Astrocyte (in vitro differentiated cells and primary cell): ENCODE results near the gene CROCC. TPM values are rescaled to one million over a fixed set of nuclear protein-coding genes. Genes with fewer than 3 reads are reported as not detected.
A peak's percentile ranks its signal among the peaks of the same experiment; 100 is the strongest.

Experiments used
- DNase-seq: peaks from one replicate; pipeline ENCODE4 v3.0.0-alpha.2; 2010; ENCODE audit warnings: low read depth
- FAIRE-seq: peaks from 2 replicates; lab custom pipeline; 2011; peaks lifted over from hg19 to GRCh38; lab: Jason Lieb, UNC
- H2AFZ ChIP-seq: 2 replicates; pipeline ENCODE4 v1.6.0; 2012; ENCODE audit warnings: low read depth, low read length, inconsistent platforms
- H3K27ac ChIP-seq: 2 replicates; pipeline ENCODE4 v1.5.1; 2011; ENCODE audit warnings: low read depth, low read length, inconsistent platforms
- H3K27me3 ChIP-seq: 2 replicates; pipeline ENCODE4 v1.6.0; 2011; ENCODE audit warnings: low read length, inconsistent platforms; ENCODE audit not compliant: insufficient read depth
- H3K36me3 ChIP-seq: 2 replicates; pipeline ENCODE4 v1.5.1; 2011; ENCODE audit warnings: low read length, inconsistent platforms; ENCODE audit not compliant: insufficient read depth
- H3K4me1 ChIP-seq: 2 replicates; pipeline ENCODE4 v1.5.1; 2011; ENCODE audit warnings: low read length, inconsistent platforms; ENCODE audit not compliant: insufficient read depth
- H3K4me2 ChIP-seq: 2 replicates; pipeline ENCODE4 v1.6.0; 2012; ENCODE audit warnings: low read length, inconsistent platforms
- H3K4me3 ChIP-seq: 2 replicates; pipeline ENCODE4 v1.5.1; 2011; ENCODE audit warnings: low read depth, mild to moderate bottlenecking, low read length, inconsistent platforms; ENCODE audit not compliant: insufficient read depth
- H3K79me2 ChIP-seq: 2 replicates; pipeline ENCODE4 v1.6.0; 2012; ENCODE audit warnings: mild to moderate bottlenecking, low read length, inconsistent platforms; ENCODE audit not compliant: insufficient read depth
- H3K9ac ChIP-seq: 2 replicates; pipeline ENCODE4 v1.6.0; 2012; ENCODE audit warnings: mild to moderate bottlenecking, low read length, inconsistent platforms
- H3K9me3 ChIP-seq: 2 replicates; pipeline ENCODE4 v1.5.1; 2012; ENCODE audit warnings: low read depth, mild to moderate bottlenecking, low read length, inconsistent platforms; ENCODE audit not compliant: insufficient read depth
- H4K20me1 ChIP-seq: 2 replicates; pipeline ENCODE4 v1.6.0; 2012; ENCODE audit warnings: low read length, inconsistent platforms; ENCODE audit not compliant: insufficient read depth
- H3K27ac Mint-ChIP-seq: one replicate; pipeline ENCODE4 v1.8.0; 2021; ENCODE audit warnings: mild to moderate bottlenecking, mixed read lengths; ENCODE audit not compliant: unreplicated experiment
- H3K27me3 Mint-ChIP-seq: one replicate; pipeline ENCODE4 v1.8.0; 2021; ENCODE audit warnings: low read depth, mixed read lengths; ENCODE audit not compliant: unreplicated experiment
- H3K36me3 Mint-ChIP-seq: one replicate; pipeline ENCODE4 v1.8.0; 2021; ENCODE audit warnings: low read depth, mixed read lengths; ENCODE audit not compliant: unreplicated experiment
- H3K4me1 Mint-ChIP-seq: one replicate; pipeline ENCODE4 v1.8.0; 2021; ENCODE audit warnings: low read depth, mixed read lengths; ENCODE audit not compliant: unreplicated experiment
- H3K4me3 Mint-ChIP-seq: one replicate; pipeline ENCODE4 v1.8.0; 2021; ENCODE audit warnings: mild to moderate bottlenecking, moderate library complexity, mixed read lengths; ENCODE audit not compliant: unreplicated experiment
- H3K9me3 Mint-ChIP-seq: one replicate; pipeline ENCODE4 v1.8.0; 2021; ENCODE audit warnings: mild to moderate bottlenecking, mixed read lengths; ENCODE audit not compliant: unreplicated experiment
- EZH2 ChIP-seq: IDR thresholded peaks from 2 replicates; pipeline ENCODE4 v1.6.1; 2012; ENCODE audit warnings: mild to moderate bottlenecking, low read length, inconsistent platforms; ENCODE audit not compliant: insufficient read depth
- total RNA-seq: library from RNA; stranded (reverse); gene quantifications from 2 replicates; pipeline ENCODE4 v1.2.1, GENCODE V29; 2021
- TF ChIP-seq, protein P1 (sequence below): IDR thresholded peaks from 2 replicates; pipeline ENCODE4 v1.5.1; 2011; ENCODE audit warnings: low read depth, mild to moderate bottlenecking, inconsistent platforms, low read length, moderate library complexity; ENCODE audit not compliant: insufficient read depth

The CROCC gene
- total RNA-seq, 1 donor from 2014 or later = 12.1 TPM

- H3K4me3 ChIP-seq = no peak overlapping the region
- H3K4me1 ChIP-seq = no peaks in the 10 kb centered on the region
- peaks cover 2% of the 10 kb centered on the region for H3K4me1 Mint-ChIP-seq
- H3K9me3 Mint-ChIP-seq = no peaks in the 10 kb centered on the region
- no peaks in the 10 kb centered on the region for H3K27me3 Mint-ChIP-seq
- no peak for FAIRE-seq
- H3K27me3 ChIP-seq = no peaks in the 10 kb centered on the region
- no peaks in the 10 kb centered on the region for H3K36me3 ChIP-seq
- H3K27ac ChIP-seq = no peak overlapping the region
- H3K79me2 ChIP-seq = no peaks in the 10 kb centered on the region
- no peak overlapping the region for H3K9ac ChIP-seq
- no peak overlapping the region for H3K4me3 Mint-ChIP-seq
- no peaks in the 10 kb centered on the region for H3K9me3 ChIP-seq
- no peak for DNase-seq
- peak overlapping the region; percentile 47 for H3K27ac Mint-ChIP-seq
- no peaks in the 10 kb centered on the region for H4K20me1 ChIP-seq
- no peak overlapping the region for H2AFZ ChIP-seq
- no peak for TF ChIP-seq EZH2
- TF ChIP-seq, protein P1, sequence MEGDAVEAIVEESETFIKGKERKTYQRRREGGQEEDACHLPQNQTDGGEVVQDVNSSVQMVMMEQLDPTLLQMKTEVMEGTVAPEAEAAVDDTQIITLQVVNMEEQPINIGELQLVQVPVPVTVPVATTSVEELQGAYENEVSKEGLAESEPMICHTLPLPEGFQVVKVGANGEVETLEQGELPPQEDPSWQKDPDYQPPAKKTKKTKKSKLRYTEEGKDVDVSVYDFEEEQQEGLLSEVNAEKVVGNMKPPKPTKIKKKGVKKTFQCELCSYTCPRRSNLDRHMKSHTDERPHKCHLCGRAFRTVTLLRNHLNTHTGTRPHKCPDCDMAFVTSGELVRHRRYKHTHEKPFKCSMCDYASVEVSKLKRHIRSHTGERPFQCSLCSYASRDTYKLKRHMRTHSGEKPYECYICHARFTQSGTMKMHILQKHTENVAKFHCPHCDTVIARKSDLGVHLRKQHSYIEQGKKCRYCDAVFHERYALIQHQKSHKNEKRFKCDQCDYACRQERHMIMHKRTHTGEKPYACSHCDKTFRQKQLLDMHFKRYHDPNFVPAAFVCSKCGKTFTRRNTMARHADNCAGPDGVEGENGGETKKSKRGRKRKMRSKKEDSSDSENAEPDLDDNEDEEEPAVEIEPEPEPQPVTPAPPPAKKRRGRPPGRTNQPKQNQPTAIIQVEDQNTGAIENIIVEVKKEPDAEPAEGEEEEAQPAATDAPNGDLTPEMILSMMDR = no peak
- H3K4me2 ChIP-seq = no peak overlapping the region
- peaks cover 2% of the 10 kb centered on the region for H3K36me3 Mint-ChIP-seq
These were observed 35.0 kb downstream of the CROCC start for GRCh38 chr1:16956775-16957174.

GRCh38 chr1:16957731-16958130, 36.0 kb downstream of the CROCC start:
- Histone ChIP-seq H3K4me3 (no peak overlapping the region), H3K9ac (no peak overlapping the region), H3K4me2 (no peak overlapping the region), H3K4me1 (no peaks in the 10 kb centered on the region), H3K79me2 (no peaks in the 10 kb centered on the region), H3K27ac (no peak overlapping the region), H3K36me3 (no peaks in the 10 kb centered on the region), H4K20me1 (no peaks in the 10 kb centered on the region), H3K27me3 (no peaks in the 10 kb centered on the region), H2AFZ (no peak overlapping the region), H3K9me3 (no peaks in the 10 kb centered on the region)
- TF ChIP-seq, protein P1 = no peak
- TF ChIP-seq EZH2 = no peak
- H3K27ac Mint-ChIP-seq = no peak overlapping the region
- no peaks in the 10 kb centered on the region for H3K9me3 Mint-ChIP-seq
- peaks cover 2% of the 10 kb centered on the region for H3K4me1 Mint-ChIP-seq
- DNase-seq (no peak), FAIRE-seq (no peak)
- H3K27me3 Mint-ChIP-seq = no peaks in the 10 kb centered on the region
- peaks cover 2% of the 10 kb centered on the region for H3K36me3 Mint-ChIP-seq
- no peak overlapping the region for H3K4me3 Mint-ChIP-seq

DNA sequence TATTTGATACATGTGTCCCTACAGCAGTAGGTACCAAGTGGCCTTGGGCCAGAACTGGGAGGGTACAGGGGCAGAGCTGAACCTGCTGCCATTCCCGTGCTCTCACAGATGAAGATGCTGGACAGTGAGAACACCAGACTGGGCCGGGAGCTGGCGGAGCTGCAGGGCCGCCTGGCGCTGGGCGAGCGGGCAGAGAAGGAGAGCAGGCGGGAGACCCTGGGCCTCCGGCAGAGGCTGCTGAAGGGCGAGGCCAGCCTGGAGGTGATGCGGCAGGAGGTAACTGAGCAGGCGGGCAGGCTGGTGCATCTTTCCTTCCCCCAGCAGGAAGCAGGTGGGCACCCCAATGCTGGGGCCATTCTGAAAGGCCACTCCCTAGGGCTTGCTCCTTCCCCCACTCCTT, 36.7 kb downstream of the CROCC start:
- no peak overlapping the region for H3K9ac ChIP-seq
- H3K36me3 ChIP-seq = no peaks in the 10 kb centered on the region
- H3K27ac ChIP-seq = no peak overlapping the region
- no peaks in the 10 kb centered on the region for H3K79me2 ChIP-seq
- H3K4me3 ChIP-seq = no peak overlapping the region
- H3K4me2 ChIP-seq = no peak overlapping the region
- Mint-ChIP-seq H3K27ac (no peak overlapping the region), H3K9me3 (no peaks in the 10 kb centered on the region), H3K4me3 (no peak overlapping the region), H3K27me3 (no peaks in the 10 kb centered on the region), H3K4me1 (peaks cover 2% of the 10 kb centered on the region), H3K36me3 (peaks cover 2% of the 10 kb centered on the region)
- no peaks in the 10 kb centered on the region for H4K20me1 ChIP-seq
- no peaks in the 10 kb centered on the region for H3K4me1 ChIP-seq
- H3K9me3 ChIP-seq = no peaks in the 10 kb centered on the region
- no peak overlapping the region for H2AFZ ChIP-seq
- DNase-seq (no peak), FAIRE-seq (no peak)
- H3K27me3 ChIP-seq = no peaks in the 10 kb centered on the region
- TF ChIP-seq, protein P1 = no peak
- no peak for TF ChIP-seq EZH2
